ENCODE measurements around the gene LPO. TPM values are rescaled to one million over a fixed set of nuclear protein-coding genes. Genes with fewer than 3 reads are reported as not detected.

LPO gene
- total RNA-seq, 1 experiment from 2014 or later = 0.20 TPM

DNA sequence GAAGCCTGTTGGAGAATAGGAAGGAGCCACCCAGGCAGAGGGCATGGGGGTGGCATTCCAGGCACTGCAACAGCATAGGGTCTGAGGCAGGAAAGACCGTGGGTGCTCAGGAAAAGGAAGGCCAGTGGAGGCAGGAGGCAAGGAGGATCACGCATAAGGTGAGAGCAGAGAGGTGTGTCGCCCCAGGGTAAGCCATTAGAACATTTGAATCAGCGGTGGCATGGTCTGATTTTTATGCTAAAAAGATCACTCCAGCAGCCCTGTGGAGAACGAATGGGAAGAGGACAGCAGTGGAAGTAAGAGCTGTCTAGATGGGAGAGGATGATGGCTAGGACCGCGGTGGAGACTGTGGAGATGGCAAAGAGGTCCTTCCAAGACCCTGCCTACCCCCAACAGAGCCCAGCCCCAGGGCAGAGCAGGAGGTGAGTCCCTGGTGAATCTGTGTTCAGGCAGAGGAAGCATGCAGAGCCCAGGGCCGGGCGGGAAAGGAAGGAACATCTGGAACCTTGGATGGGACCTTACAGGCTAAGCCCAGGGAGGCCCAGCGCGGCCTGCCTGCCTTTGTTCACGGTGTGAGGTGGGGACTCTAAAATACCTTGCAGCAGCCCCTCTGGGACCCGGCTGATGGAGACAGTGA is 7.8 kb downstream of the LPO start (continued):
- TF ChIP-seq TEAD1 (CRISPR knock-in tag; IDR thresholded peaks at IDR 0.05) = no peak
- no peak for TF ChIP-seq GRHL2 (CRISPR knock-in tag; IDR thresholded peaks at IDR 0.05; ENCODE audit: insufficient replicate concordance, severe bottlenecking)
- no peak for TF ChIP-seq JAZF1 (CRISPR knock-in tag; IDR thresholded peaks at IDR 0.05)
- TF ChIP-seq EMX1 (CRISPR knock-in tag; IDR thresholded peaks at IDR 0.05) = no peak
- no peak for TF ChIP-seq CTCF (IDR thresholded peaks at IDR 0.05)
- TF ChIP-seq FOXK1 (CRISPR knock-in tag; IDR thresholded peaks at IDR 0.05) = no peak
- TF ChIP-seq GTF2I (CRISPR knock-in tag; conservative IDR thresholded peaks at IDR 0.05) = no peak
- no peak for TF ChIP-seq HMGXB4 (CRISPR knock-in tag; IDR thresholded peaks at IDR 0.05)
- TF ChIP-seq PREB (CRISPR knock-in tag; IDR thresholded peaks at IDR 0.05; ENCODE audit: borderline replicate concordance) = no peak
- TF ChIP-seq NR1H2 (CRISPR knock-in tag; IDR thresholded peaks at IDR 0.05) = no peak
- TF ChIP-seq ZNF425 (CRISPR knock-in tag; conservative IDR thresholded peaks at IDR 0.05) = no peak
- TF ChIP-seq ZNF671 (CRISPR knock-in tag; IDR thresholded peaks at IDR 0.05) = no peak

DNA sequence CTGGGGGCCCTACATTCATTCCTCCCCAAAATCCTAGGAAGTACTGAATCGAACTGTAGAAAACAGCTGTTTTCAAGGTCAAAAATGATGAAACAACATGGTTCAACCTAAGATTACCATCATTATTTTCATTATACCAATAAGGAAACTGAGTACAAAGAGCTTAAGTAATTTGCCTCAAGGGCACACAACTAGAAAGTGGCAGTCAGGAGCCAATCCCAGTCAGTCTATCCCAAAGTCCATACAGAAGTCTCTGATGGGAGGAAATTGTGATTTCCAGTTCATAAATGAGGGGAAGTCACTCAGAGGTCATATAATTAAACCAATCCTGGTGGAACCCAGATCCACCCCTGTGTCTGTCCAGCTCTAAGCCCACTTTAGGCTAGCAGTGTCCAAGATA is 8.4 kb downstream of the LPO start:
- POLR2A ChIA-PET = no interaction called here
- DNase-seq (ENCODE audit: low spot score) (no peak), ATAC-seq (no peak)
- Mint-ChIP-seq H3K4me3 (no peak overlapping the region), H3K27me3 (ENCODE audit: low read depth) (peaks cover 89% of the 10 kb centered on the region), H3K27ac (no peak overlapping the region), H3K36me3 (peaks cover 5% of the 10 kb centered on the region), H3K4me1 (peaks cover 11% of the 10 kb centered on the region), H3K9me3 (peaks cover 7% of the 10 kb centered on the region)
- CTCF ChIA-PET = interaction anchor here (2.3 kb wide), 1 partner anchor 46 kb away, joined by 16 read pairs; no protein-coding TSS in a partner anchor
- TF ChIP-seq ZNF232 (CRISPR knock-in tag; IDR thresholded peaks at IDR 0.05) (no peak), SMAD3 (CRISPR knock-in tag; IDR thresholded peaks at IDR 0.05; ENCODE audit: borderline replicate concordance) (no peak), PREB (CRISPR knock-in tag; IDR thresholded peaks at IDR 0.05; ENCODE audit: borderline replicate concordance) (no peak), E2F5 (CRISPR knock-in tag; IDR thresholded peaks at IDR 0.05) (no peak), FOXK1 (CRISPR knock-in tag; IDR thresholded peaks at IDR 0.05) (no peak), FOXP1 (CRISPR knock-in tag; IDR thresholded peaks at IDR 0.05; ENCODE audit: borderline replicate concordance) (no peak), JUN (CRISPR knock-in tag; IDR thresholded peaks at IDR 0.05) (no peak), HMGXB4 (CRISPR knock-in tag; IDR thresholded peaks at IDR 0.05) (no peak), ZNF263 (CRISPR knock-in tag; IDR thresholded peaks at IDR 0.05; ENCODE audit: low read depth) (no peak)
- TF ChIP-seq, protein P1, sequence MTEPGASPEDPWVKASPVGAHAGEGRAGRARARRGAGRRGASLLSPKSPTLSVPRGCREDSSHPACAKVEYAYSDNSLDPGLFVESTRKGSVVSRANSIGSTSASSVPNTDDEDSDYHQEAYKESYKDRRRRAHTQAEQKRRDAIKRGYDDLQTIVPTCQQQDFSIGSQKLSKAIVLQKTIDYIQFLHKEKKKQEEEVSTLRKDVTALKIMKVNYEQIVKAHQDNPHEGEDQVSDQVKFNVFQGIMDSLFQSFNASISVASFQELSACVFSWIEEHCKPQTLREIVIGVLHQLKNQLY (CRISPR knock-in tag; IDR thresholded peaks at IDR 0.05) = no peak
